Osteocyte (in vitro differentiated cells): ENCODE measurements around the gene GCN1. TPM values are rescaled to one million over a fixed set of nuclear protein-coding genes. Genes with fewer than 3 reads are reported as not detected.

Experiments used
- DNase-seq: peaks from one replicate; pipeline ENCODE4 v3.0.0; 2021; ENCODE audit warnings: mixed read lengths; ENCODE audit not compliant: unreplicated experiment; ENCODE audit errors: extremely low spot score
- H3K27ac Mint-ChIP-seq: one replicate; pipeline ENCODE4 v1.8.0; 2021; ENCODE audit warnings: mild to moderate bottlenecking, mixed read lengths; ENCODE audit not compliant: unreplicated experiment
- H3K27me3 Mint-ChIP-seq: one replicate; pipeline ENCODE4 v1.8.0; 2021; ENCODE audit warnings: mixed read lengths; ENCODE audit not compliant: unreplicated experiment
- H3K36me3 Mint-ChIP-seq: one replicate; pipeline ENCODE4 v1.8.0; 2021; ENCODE audit warnings: mixed read lengths; ENCODE audit not compliant: unreplicated experiment
- H3K4me1 Mint-ChIP-seq: one replicate; pipeline ENCODE4 v1.8.0; 2021; ENCODE audit warnings: mixed read lengths; ENCODE audit not compliant: unreplicated experiment
- H3K4me3 Mint-ChIP-seq: one replicate; pipeline ENCODE4 v1.8.0; 2021; ENCODE audit warnings: mild to moderate bottlenecking, moderate library complexity, mixed read lengths; ENCODE audit not compliant: unreplicated experiment
- H3K9me3 Mint-ChIP-seq: one replicate; pipeline ENCODE4 v1.8.0; 2021; ENCODE audit warnings: mixed read lengths; ENCODE audit not compliant: unreplicated experiment
- total RNA-seq: library from RNA; stranded (reverse); gene quantifications from 2 replicates; pipeline ENCODE4 v1.2.1, GENCODE V29; 2021
- TF ChIP-seq, protein P1 (sequence below): fragments of 200-600 bp; sonication (generic); IDR thresholded peaks from 2 replicates; pipeline ENCODE4 v1.5.0; 2021; ENCODE audit warnings: antibody characterized with exemption, mild to moderate bottlenecking, moderate library complexity

Gene GCN1
- total RNA-seq, 1 donor from 2014 or later = 115 TPM

DNA sequence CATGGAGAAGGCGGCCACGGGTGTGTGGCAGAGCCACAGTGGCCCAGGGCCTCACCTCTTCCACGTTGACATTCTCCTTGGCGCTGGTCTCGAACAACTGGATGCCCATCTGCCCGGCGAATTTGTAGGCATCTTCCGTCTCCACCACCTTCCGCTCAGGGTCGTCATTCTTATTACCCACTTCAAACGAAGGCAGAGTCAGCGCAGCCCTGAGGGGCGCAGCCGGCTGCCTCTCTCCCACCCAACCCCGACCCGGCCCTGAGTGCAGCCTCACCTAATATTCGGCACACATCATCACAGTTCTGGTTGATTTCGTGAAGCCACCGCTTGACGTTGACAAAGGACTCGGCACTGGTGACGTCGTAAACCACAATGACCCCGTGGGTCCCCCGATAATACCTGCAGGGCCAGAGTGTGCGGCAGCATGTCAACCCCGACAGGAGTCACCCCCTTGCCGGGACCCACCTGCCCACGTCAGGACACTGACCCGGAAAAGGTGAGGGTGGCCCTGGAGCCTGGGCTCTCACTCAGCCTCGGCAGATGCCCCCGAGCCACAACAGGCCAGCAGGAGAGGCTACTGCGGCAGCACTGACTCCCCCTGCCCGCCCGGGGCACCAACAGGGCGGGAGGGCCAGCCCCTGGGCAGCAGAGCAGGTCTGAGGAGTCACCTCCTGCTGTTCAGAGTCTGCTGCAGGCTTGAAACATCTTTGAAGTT lies 95.6 kb downstream of the GCN1 start:
- H3K9me3 Mint-ChIP-seq = no peaks in the 10 kb centered on the region
- H3K4me1 Mint-ChIP-seq = peaks cover 3% of the 10 kb centered on the region
- peaks cover 12% of the 10 kb centered on the region for H3K36me3 Mint-ChIP-seq
- no peak for DNase-seq
- TF ChIP-seq, protein P1, sequence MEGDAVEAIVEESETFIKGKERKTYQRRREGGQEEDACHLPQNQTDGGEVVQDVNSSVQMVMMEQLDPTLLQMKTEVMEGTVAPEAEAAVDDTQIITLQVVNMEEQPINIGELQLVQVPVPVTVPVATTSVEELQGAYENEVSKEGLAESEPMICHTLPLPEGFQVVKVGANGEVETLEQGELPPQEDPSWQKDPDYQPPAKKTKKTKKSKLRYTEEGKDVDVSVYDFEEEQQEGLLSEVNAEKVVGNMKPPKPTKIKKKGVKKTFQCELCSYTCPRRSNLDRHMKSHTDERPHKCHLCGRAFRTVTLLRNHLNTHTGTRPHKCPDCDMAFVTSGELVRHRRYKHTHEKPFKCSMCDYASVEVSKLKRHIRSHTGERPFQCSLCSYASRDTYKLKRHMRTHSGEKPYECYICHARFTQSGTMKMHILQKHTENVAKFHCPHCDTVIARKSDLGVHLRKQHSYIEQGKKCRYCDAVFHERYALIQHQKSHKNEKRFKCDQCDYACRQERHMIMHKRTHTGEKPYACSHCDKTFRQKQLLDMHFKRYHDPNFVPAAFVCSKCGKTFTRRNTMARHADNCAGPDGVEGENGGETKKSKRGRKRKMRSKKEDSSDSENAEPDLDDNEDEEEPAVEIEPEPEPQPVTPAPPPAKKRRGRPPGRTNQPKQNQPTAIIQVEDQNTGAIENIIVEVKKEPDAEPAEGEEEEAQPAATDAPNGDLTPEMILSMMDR = no peak
- H3K27me3 Mint-ChIP-seq = no peaks in the 10 kb centered on the region
- H3K4me3 Mint-ChIP-seq = no peak overlapping the region
- H3K27ac Mint-ChIP-seq = no peak overlapping the region

DNA sequence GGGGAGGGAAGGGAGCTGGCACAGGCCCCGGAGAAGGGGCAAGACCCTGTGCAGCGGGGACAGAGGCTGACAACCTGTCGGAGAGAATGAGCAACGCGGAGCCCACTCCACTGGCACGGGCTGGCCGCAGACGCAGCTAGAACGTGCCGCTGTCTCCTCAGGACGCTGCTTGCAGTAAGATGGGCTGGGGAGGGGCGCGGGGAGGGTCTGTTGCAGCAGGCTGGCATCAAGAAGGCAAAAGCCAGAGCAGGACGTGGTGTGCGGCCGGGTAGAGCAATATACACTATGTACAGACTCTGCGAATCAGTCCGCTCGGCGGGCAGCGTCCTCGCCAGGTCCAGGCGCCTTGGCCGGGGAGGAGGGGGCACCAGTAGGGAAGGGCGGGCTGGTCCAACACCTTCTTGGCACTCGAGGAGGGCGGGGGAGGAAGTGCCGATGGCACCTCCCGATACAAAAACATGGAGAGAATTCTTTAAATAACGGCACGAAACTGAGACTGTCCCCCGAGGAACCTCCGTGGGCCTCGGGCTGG lies 97.8 kb downstream of the GCN1 start:
- no peaks in the 10 kb centered on the region for H3K9me3 Mint-ChIP-seq
- H3K4me1 Mint-ChIP-seq = peaks cover 5% of the 10 kb centered on the region
- no peak overlapping the region for H3K4me3 Mint-ChIP-seq
- DNase-seq = no peak
- no peak overlapping the region for H3K27ac Mint-ChIP-seq
- H3K27me3 Mint-ChIP-seq = no peaks in the 10 kb centered on the region
- TF ChIP-seq, protein P1 = no peak
- H3K36me3 Mint-ChIP-seq = peaks cover 13% of the 10 kb centered on the region

DNA sequence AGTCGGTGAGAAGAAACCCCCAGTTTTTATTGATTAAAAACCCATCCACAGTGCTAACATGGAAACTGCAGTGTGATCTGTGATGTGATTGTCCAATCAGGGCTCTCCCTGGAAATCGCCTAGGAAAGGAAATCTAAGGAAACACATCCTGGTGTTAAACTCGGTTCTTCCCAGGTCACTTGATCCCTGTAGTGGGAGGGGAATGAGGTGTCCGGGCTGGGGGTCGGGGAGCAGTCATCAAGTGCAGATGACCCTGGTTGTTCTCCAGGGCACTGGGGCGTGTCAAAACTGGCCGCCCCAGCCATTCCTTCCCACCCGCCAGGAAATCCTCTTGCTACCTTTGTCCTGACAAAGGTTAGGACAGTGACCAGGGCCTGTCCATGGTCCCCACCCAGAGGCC lies 98.8 kb downstream of the GCN1 start:
- Mint-ChIP-seq H3K27me3 (no peaks in the 10 kb centered on the region), H3K9me3 (no peaks in the 10 kb centered on the region), H3K4me1 (peaks cover 4% of the 10 kb centered on the region), H3K27ac (no peak overlapping the region), H3K36me3 (peaks cover 19% of the 10 kb centered on the region), H3K4me3 (no peak overlapping the region)
- no peak for DNase-seq
- TF ChIP-seq, protein P1 = no peak

DNA sequence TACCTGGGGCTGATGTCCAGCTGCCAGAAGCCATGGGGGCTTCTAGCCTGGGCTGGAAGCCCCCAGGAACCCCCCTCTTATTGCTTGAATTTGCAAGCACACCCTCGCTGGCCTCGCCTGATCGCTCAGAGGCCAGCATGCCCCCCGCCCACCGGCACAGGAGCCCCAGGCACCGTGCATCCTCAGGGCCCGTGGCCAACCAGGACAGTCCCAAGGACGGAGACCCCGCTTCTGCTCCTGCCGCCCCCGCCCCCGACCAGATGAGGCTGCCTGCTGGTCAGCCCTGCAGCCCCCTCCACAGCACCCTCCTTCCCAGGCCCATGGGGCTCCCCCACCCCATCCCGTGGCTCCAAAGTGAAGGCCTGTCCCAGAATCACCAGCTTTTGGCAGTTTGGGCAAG lies 99.2 kb downstream of the GCN1 start:
- TF ChIP-seq, protein P1 = no peak
- Mint-ChIP-seq H3K36me3 (peaks cover 19% of the 10 kb centered on the region), H3K27ac (no peak overlapping the region), H3K4me3 (no peak overlapping the region), H3K4me1 (peaks cover 2% of the 10 kb centered on the region), H3K27me3 (no peaks in the 10 kb centered on the region), H3K9me3 (no peaks in the 10 kb centered on the region)
- DNase-seq = no peak

DNA sequence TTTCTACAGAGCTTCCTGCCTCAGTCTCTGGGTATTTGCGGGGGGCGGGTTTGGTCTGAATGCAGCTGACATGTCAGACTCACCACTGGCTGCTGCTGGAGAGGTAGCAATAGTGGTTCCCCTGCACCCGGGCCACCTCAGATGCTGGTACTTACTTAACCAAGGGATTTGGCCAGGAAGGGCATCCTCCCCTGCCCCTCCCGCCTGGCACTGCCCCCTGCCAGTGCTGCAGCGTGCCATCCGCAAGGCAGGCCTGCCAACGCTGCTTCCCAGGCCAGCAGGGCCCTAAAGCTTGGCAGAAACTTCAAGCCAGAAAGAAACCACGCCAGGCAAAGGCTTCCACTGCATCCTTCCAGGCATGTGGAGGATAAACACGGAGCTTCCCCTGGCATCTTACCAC lies 100.0 kb downstream of the GCN1 start:
- peaks cover 2% of the 10 kb centered on the region for H3K4me1 Mint-ChIP-seq
- DNase-seq = no peak
- H3K27me3 Mint-ChIP-seq = no peaks in the 10 kb centered on the region
- H3K9me3 Mint-ChIP-seq = no peaks in the 10 kb centered on the region
- H3K27ac Mint-ChIP-seq = no peak overlapping the region
- H3K4me3 Mint-ChIP-seq = no peak overlapping the region
- H3K36me3 Mint-ChIP-seq = peaks cover 19% of the 10 kb centered on the region
- TF ChIP-seq, protein P1 = no peak
